ENCODE results near the gene EEF2KMT. TPM values are rescaled to one million over a fixed set of nuclear protein-coding genes. Genes with fewer than 3 reads are reported as not detected.

Gene EEF2KMT
- total and polyA plus RNA-seq, 2 of the 13 experiments (the other 11 are each of a cell fraction or from before 2014, with no cell fraction given), result 10.7 to 26.9 TPM

GRCh38 chr16:5097061-5097469 is 530 bp downstream of the EEF2KMT start (continued):
- peak; percentile 80; the same call in 1 of the 2 replicates for TF ChIP-seq MEIS1 (CRISPR knock-in tag; IDR thresholded peaks at IDR 0.05; ENCODE audit: borderline replicate concordance)
- TF ChIP-seq, protein P1, sequence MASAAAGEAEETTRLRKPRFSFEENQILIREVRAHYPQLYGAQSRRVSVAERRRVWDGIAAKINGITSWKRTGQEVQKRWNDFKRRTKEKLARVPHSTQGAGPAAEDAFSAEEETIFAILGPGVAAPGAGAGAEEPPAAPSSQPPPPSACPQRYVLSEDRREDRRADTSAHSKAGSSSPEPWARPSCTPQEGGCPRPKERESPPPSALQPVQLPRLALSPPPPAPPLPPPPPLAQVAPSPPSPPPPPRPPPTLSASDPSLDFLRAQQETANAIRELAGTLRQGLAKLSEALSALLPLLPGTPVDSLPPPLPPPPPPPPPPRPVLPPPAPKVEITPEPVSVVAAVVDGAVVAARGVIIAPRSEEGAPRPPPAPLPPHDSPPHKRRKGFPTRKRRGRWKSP (CRISPR knock-in tag; IDR thresholded peaks at IDR 0.05), result peak; percentile 32; the same call in 1 of the 2 replicates
- TF ChIP-seq ZNF230 (CRISPR knock-in tag; IDR thresholded peaks at IDR 0.05), result peak; percentile 68; the same call in 1 of the 2 replicates
- 0 out of 2 replicates have a peak, but pooled peaks have one; percentile 77 for TF ChIP-seq ZNF619 (CRISPR knock-in tag; IDR thresholded peaks at IDR 0.05)
- peak; percentile 8; the same call in 1 of the 2 replicates for TF ChIP-seq ZMYM4 (CRISPR knock-in tag; IDR thresholded peaks at IDR 0.05)
- 0 out of 2 replicates have a peak, but pooled peaks have one; percentile 60 for TF ChIP-seq KDM2A (CRISPR knock-in tag; IDR thresholded peaks at IDR 0.05; ENCODE audit: borderline replicate concordance, low read depth)
- TF ChIP-seq, protein P2, sequence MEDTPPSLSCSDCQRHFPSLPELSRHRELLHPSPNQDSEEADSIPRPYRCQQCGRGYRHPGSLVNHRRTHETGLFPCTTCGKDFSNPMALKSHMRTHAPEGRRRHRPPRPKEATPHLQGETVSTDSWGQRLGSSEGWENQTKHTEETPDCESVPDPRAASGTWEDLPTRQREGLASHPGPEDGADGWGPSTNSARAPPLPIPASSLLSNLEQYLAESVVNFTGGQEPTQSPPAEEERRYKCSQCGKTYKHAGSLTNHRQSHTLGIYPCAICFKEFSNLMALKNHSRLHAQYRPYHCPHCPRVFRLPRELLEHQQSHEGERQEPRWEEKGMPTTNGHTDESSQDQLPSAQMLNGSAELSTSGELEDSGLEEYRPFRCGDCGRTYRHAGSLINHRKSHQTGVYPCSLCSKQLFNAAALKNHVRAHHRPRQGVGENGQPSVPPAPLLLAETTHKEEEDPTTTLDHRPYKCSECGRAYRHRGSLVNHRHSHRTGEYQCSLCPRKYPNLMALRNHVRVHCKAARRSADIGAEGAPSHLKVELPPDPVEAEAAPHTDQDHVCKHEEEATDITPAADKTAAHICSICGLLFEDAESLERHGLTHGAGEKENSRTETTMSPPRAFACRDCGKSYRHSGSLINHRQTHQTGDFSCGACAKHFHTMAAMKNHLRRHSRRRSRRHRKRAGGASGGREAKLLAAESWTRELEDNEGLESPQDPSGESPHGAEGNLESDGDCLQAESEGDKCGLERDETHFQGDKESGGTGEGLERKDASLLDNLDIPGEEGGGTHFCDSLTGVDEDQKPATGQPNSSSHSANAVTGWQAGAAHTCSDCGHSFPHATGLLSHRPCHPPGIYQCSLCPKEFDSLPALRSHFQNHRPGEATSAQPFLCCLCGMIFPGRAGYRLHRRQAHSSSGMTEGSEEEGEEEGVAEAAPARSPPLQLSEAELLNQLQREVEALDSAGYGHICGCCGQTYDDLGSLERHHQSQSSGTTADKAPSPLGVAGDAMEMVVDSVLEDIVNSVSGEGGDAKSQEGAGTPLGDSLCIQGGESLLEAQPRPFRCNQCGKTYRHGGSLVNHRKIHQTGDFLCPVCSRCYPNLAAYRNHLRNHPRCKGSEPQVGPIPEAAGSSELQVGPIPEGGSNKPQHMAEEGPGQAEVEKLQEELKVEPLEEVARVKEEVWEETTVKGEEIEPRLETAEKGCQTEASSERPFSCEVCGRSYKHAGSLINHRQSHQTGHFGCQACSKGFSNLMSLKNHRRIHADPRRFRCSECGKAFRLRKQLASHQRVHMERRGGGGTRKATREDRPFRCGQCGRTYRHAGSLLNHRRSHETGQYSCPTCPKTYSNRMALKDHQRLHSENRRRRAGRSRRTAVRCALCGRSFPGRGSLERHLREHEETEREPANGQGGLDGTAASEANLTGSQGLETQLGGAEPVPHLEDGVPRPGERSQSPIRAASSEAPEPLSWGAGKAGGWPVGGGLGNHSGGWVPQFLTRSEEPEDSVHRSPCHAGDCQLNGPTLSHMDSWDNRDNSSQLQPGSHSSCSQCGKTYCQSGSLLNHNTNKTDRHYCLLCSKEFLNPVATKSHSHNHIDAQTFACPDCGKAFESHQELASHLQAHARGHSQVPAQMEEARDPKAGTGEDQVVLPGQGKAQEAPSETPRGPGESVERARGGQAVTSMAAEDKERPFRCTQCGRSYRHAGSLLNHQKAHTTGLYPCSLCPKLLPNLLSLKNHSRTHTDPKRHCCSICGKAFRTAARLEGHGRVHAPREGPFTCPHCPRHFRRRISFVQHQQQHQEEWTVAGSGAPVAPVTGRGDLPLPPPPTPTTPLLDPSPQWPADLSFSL (CRISPR knock-in tag; IDR thresholded peaks at IDR 0.05), result 0 out of 2 replicates have a peak, but pooled peaks have one; percentile 16
- 0 out of 2 replicates have a peak, but pooled peaks have one; percentile 63 for TF ChIP-seq ZNF251 (CRISPR knock-in tag; IDR thresholded peaks at IDR 0.05)
- peak; percentile 72; the same call in 1 of the 2 replicates for TF ChIP-seq NFE2L1 (CRISPR knock-in tag; IDR thresholded peaks at IDR 0.05; ENCODE audit: borderline replicate concordance)
- peak; percentile 75; the same call in 1 of the 2 replicates for TF ChIP-seq ZNF891 (CRISPR knock-in tag; IDR thresholded peaks at IDR 0.05)
- TF ChIP-seq ZNF83 (CRISPR knock-in tag; IDR thresholded peaks at IDR 0.05; ENCODE audit: borderline replicate concordance), result peak; percentile 95; the same call in 1 of the 2 replicates
- 0 out of 2 replicates have a peak, but pooled peaks have one; percentile 51 for TF ChIP-seq ZNF34 (CRISPR knock-in tag; IDR thresholded peaks at IDR 0.05; ENCODE audit: borderline replicate concordance)
- peak; percentile 4; the same call in 1 of the 2 replicates for TF ChIP-seq KMT2A (CRISPR knock-in tag; IDR thresholded peaks at IDR 0.05)
- TF ChIP-seq, protein P3, sequence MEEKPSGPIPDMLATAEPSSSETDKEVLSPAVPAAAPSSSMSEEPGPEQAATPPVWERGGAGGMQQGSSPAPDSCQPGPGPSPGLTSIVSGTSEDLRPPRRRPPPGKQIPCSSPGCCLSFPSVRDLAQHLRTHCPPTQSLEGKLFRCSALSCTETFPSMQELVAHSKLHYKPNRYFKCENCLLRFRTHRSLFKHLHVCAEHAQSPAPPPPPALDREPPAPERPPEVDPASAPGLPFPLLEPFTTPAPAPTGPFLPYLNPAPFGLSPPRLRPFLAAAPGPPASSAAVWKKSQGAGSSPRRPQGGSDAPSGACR (CRISPR knock-in tag; IDR thresholded peaks at IDR 0.05), result peak; percentile 43; the same call in 1 of the 2 replicates
- TF ChIP-seq RBM39 (IDR thresholded peaks at IDR 0.05; ENCODE audit: low read depth, low read length, poor library complexity, severe bottlenecking), result peak; percentile 31
- peak; percentile 19 for TF ChIP-seq AGO1 (IDR thresholded peaks at IDR 0.05; ENCODE audit: low read depth, low read length, poor library complexity, severe bottlenecking)
